Gastroesophageal sphincter (tissue), 4 donors: Measurements from ENCODE around the gene SAMD4A. TPM values are rescaled to one million over a fixed set of nuclear protein-coding genes. Genes with fewer than 3 reads are reported as not detected.

ENCODE experiments used
- ATAC-seq: fragments of 150-250 bp; one replicate; pipeline ENCODE4 v1.9.1; 2016; ENCODE audit warnings: mild to moderate bottlenecking, moderate library complexity
- H3K27ac ChIP-seq, 4 donors: fragments of 200-600 bp; sonication (generic) in 3 of 4; 1 replicate in 3 of 4; 2 replicates in 1 of 4; pipeline ENCODE4 v1.5.1; 2016 to 2019
- H3K27me3 ChIP-seq: fragments of 200-600 bp; sonication (generic); one replicate; pipeline ENCODE4 v1.5.1; 2019
- H3K36me3 ChIP-seq, 2 donors: fragments of 200-600 bp; sonication (generic); one replicate each; pipeline ENCODE4 v1.5.1; 2019; ENCODE audit warnings: control low read depth in 1 of 2
- H3K4me1 ChIP-seq, 3 donors: fragments of 200-600 bp; sonication (generic); 1 replicate in 2 of 3; 2 replicates in 1 of 3; pipeline ENCODE4 v1.5.1; 2016 to 2019; ENCODE audit warnings: control low read depth in 2 of 3
- H3K4me3 ChIP-seq, 2 donors: fragments of 200-600 bp; sonication (generic); one replicate each; pipeline ENCODE4 v1.5.1; 2019; ENCODE audit warnings: mild to moderate bottlenecking in 1 of 2, moderate library complexity in 1 of 2
- H3K9me3 ChIP-seq, 3 donors: fragments of 200-600 bp; sonication (generic); one replicate each; pipeline ENCODE4 v1.5.1; 2017 to 2019; ENCODE audit warnings: control low read depth in 2 of 3
- CTCF ChIP-seq, 4 experiments: fragments of 200-600 bp in 2 of 4; fragments of 450-650 bp in 2 of 4; sonication (generic) in 1 of 4; IDR thresholded peaks; one replicate each; pipeline ENCODE4 v1.5.1; 2017 to 2019; ENCODE audit warnings: antibody characterized with exemption in 4 of 4, mild to moderate bottlenecking in 2 of 4, moderate library complexity in 2 of 4
- EP300 ChIP-seq: sonication (generic); formaldehyde crosslinking; IDR thresholded peaks from one replicate; pipeline ENCODE4 v1.6.1; 2017; ENCODE audit warnings: antibody characterized with exemption, mild to moderate bottlenecking
- POLR2A ChIP-seq, 2 donors: fragments of 450-650 bp; IDR thresholded peaks; one replicate each; pipeline ENCODE4 v1.6.1; 2017; ENCODE audit warnings: antibody characterized with exemption in 2 of 2, mild to moderate bottlenecking in 2 of 2, moderate library complexity in 1 of 2
- POLR2AphosphoS5 ChIP-seq: sonication (generic); formaldehyde crosslinking; IDR thresholded peaks from one replicate; pipeline ENCODE4 v1.6.1; 2017; ENCODE audit warnings: antibody characterized with exemption
- WGBS, 2 donors: methylation state at CpG; one replicate each; pipeline ENCODE4 v1.1.5; 2018; ENCODE audit warnings: low coverage in 1 of 2; 5-methylcytosine and 5-hydroxymethylcytosine counted together
- total RNA-seq, 4 donors: library from RNA; depleted of rRNA; stranded (reverse); fragments of >200 nt; gene quantifications; one replicate each; pipeline ENCODE4 v1.1.0, GENCODE V29; 2016

Gene SAMD4A
- total RNA-seq, 4 donors from 2014 or later, result 65.2 to 163 (median 89.7) TPM

DNA sequence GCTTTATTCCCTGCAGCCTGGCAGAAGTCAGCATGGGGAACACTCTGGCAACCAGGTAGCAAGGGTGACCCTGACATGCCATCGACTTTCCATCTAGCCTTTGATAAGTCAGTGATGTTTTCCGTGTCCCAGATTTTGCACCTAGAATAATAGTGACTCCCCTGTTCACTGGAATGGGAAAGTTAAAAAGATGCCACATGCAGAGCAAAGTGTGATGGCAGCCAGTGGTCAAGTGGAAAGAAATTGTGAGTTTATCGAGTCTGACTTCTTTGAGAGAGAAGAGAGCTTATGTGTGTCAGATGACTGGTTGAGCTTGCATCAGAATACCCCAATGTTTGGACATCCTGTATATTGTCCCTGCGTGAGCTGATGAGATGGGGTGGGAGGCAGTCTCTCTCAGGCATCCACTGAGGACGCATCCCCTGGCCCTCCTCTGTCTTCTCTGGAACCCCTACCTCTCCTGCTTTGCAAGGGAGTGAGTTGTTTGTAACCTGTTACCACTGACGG is 187.2 kb downstream of the SAMD4A start:
- Histone ChIP-seq H3K9me3 (no peaks in the 10 kb centered on the region), H3K4me3 (no peak overlapping the region), H3K27ac (no peak overlapping the region), H3K36me3 (peaks cover 0 to 77% of the 10 kb centered on the region in 2 donors), H3K27me3 (no peaks in the 10 kb centered on the region), H3K4me1 (peaks cover 0 to 10% (median 0%) of the 10 kb centered on the region in 3 donors)
- ATAC-seq, result no peak
- TF ChIP-seq CTCF (IDR thresholded peaks at IDR 0.05) (no peak), POLR2AphosphoS5 (no peak), EP300 (no peak), POLR2A (IDR thresholded peaks at IDR 0.05) (no peak)
- WGBS, 2 donors, result 93 to 100% methylated on average over 2 to 5 of the region's 6 CpGs

DNA sequence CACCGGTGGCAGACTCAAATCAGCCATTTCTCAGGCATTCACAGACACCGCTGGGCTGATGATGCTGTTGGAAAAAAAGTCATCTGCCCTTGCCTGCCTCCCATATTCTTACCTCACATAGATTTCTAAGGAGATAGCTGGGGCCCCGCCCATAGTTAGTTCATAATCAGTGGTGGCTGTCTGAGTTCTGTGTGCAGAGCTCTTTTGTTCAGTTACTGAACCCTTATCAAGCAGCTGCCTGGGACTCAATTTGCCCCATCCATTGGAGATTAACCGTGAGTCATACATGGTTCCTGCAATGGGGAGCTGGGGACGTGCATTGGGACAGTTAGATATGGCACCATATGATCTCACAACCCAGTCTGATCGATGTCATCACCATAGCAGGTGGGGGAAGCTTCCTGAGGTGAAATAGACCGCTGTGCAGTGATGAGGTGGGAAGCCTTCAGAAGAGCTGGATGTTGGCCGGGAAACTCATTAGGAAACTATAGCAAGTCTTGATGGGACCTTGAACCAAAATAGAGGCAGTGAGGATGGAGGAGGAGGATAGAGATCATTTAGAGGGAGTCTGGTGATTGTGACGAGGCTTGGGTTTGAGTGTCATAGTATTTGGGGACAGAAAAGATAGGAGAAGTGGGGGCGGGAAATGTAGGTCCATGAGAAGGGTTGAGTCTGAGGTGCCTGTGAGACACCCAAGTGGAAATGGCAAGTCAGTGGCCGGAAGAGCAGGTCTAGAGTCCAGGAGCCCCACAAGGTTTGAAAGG is 187.9 kb downstream of the SAMD4A start:
- ATAC-seq, result no peak
- Histone ChIP-seq H3K4me3 (no peak overlapping the region), H3K36me3 (peaks cover 0 to 77% of the 10 kb centered on the region in 2 donors), H3K27ac (no peak overlapping the region), H3K27me3 (no peaks in the 10 kb centered on the region), H3K9me3 (no peaks in the 10 kb centered on the region), H3K4me1 (peaks cover 0 to 8% (median 0%) of the 10 kb centered on the region in 3 donors)
- TF ChIP-seq POLR2AphosphoS5, result no peak
- no peak for TF ChIP-seq CTCF (IDR thresholded peaks at IDR 0.05)
- TF ChIP-seq POLR2A (IDR thresholded peaks at IDR 0.05), result no peak
- no peak for TF ChIP-seq EP300
- 85 to 90% methylated on average over 4 to 9 of the region's 11 CpGs for WGBS, 2 donors

- 51 to 62% methylated on average over 2 to 3 of the region's 3 CpGs for WGBS, 2 donors
- Histone ChIP-seq H3K4me1 (peaks cover 0 to 8% (median 0%) of the 10 kb centered on the region in 3 donors), H3K27ac (no peak overlapping the region), H3K36me3 (peaks cover 0 to 83% of the 10 kb centered on the region in 2 donors), H3K9me3 (no peaks in the 10 kb centered on the region), H3K4me3 (no peak overlapping the region), H3K27me3 (no peaks in the 10 kb centered on the region)
- ATAC-seq, result no peak
- TF ChIP-seq POLR2AphosphoS5 (no peak), POLR2A (IDR thresholded peaks at IDR 0.05) (no peak), CTCF (IDR thresholded peaks at IDR 0.05) (no peak), EP300 (no peak)
These were observed 189.9 kb downstream of the SAMD4A start for GRCh38 chr14:54756656-54757392.

DNA sequence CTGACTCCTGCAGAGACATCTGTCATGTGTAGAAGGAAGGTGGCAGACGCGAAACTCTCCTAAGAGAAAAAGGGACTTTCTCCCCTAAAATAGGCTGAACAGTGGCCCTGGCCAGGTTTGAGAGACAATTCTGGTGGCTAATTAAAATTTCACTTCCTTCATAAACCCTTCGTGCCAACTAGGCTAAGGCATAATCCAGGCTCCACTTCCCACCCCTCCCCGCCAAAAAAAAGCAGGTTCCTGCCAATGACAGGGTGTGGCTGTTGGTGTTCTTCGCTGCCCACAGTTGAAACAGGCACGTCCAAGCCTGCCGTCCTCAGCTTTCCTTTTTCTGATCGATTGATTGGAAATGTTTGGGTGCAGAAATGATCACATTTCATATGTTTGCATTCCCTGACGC is 191.1 kb downstream of the SAMD4A start:
- H3K9me3 ChIP-seq, result no peaks in the 10 kb centered on the region
- TF ChIP-seq EP300 (no peak), POLR2A (IDR thresholded peaks at IDR 0.05) (no peak), CTCF (IDR thresholded peaks at IDR 0.05) (no peak)
- H3K27me3 ChIP-seq, result no peaks in the 10 kb centered on the region
- no peak overlapping the region for H3K27ac ChIP-seq
- no peak overlapping the region for H3K4me3 ChIP-seq
- peaks cover 0 to 8% (median 0%) of the 10 kb centered on the region in 3 donors for H3K4me1 ChIP-seq
- WGBS, 2 donors, result 79 to 100% methylated on average over 1 to 7 of the region's 9 CpGs
- no peak for ATAC-seq
- H3K36me3 ChIP-seq, result peaks cover 0 to 83% of the 10 kb centered on the region in 2 donors
